Amygdala (tissue), 56 donors: ENCODE results near the gene MRPL17.

Source experiments
- DNase-seq, 56 donors: peaks; one replicate each; lab custom pipeline; 2025; lab: John Stamatoyannopoulos, UW

The MRPL17 gene

DNA sequence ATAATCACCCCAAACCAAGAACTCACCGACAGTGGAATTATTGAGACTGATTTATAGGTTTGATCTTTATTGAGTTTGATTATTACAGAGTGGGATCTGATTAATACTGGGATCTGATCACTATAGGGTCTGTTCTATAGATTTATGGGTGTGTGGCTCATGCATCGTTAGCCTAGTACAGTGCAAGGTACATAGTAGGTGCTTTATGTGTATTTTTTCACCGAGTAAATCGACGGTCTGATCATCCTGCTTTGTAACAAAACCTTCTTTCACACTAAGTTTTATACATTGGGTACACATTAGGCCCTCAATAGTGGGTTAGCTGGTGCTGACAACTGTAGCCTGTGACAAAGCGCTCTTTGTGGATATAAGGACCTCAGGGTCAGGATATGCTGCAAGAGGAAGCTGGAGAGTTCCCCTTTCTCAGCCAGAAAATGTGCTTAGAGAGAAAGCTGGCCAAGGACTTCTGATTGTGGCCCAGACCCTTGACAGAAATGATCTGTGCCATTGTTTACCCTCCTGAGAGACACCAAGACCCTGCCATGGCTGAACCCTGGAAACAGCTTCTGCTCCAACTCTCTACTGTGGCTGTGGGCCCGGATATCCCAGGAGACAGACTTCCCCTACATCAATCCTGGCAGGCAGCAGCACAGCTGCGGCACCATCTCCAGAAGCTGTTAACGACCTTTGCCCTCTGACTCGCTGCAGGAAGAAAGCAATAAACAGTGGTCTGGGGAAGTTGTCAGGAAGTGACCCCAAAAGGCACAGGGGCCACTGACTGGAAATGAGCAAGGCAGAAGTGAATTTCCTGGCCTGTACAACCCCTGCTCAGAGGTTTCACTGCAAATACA, 47.8 kb downstream of the MRPL17 start:
- DNase-seq: peak in 43 of 56 donors; percentile 8 to 84 (median 55)

GRCh38 chr11:6634534-6634933, 48.6 kb downstream of the MRPL17 start:
- no peak for DNase-seq

DNA sequence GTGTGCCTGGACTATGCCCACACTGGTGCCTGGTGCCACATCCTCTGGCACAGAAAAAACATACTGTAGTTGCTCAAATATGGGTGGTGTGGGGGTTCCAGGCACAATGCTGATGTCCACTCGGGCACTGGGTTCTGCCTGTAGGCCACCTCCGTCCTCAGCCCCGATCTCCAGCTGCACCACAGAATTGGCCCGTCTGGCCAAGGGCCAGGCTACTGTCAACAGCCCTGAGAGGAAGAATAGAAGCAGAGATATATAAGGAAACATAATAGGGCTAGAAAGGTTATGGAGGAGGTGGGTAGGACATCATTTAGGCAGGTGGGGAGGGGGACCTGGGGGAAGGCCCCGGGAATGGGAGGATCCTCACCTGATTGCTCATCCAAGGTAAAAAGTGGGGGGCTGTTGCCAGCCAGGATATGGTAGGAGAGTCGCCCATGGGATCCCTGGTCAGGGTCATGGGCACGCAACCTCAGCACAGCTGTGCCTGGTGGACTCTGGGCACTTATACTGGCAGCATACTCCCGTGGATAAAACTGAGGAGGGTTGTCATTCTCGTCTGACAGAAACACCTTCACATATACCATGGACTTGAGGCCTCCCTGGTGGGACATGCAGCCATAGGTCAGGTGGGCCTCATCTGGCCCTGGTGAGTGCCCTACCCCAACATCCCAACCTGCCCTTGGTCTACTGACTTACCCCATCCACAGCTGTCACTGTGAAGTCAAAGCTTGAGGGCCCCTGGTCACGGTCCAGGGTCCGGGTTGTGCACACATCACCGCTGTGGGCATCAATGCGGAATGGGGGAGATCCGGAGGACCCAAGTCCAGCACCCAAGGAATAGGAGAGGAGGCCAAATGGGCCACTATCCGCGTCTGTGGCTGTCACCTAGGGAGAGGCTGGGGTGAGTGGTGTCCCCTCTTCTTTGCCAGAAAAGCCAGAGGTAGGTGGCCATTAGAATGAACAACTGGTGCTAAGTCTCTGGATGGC, 49.4 kb downstream of the MRPL17 start:
- DNase-seq: no peak

DNA sequence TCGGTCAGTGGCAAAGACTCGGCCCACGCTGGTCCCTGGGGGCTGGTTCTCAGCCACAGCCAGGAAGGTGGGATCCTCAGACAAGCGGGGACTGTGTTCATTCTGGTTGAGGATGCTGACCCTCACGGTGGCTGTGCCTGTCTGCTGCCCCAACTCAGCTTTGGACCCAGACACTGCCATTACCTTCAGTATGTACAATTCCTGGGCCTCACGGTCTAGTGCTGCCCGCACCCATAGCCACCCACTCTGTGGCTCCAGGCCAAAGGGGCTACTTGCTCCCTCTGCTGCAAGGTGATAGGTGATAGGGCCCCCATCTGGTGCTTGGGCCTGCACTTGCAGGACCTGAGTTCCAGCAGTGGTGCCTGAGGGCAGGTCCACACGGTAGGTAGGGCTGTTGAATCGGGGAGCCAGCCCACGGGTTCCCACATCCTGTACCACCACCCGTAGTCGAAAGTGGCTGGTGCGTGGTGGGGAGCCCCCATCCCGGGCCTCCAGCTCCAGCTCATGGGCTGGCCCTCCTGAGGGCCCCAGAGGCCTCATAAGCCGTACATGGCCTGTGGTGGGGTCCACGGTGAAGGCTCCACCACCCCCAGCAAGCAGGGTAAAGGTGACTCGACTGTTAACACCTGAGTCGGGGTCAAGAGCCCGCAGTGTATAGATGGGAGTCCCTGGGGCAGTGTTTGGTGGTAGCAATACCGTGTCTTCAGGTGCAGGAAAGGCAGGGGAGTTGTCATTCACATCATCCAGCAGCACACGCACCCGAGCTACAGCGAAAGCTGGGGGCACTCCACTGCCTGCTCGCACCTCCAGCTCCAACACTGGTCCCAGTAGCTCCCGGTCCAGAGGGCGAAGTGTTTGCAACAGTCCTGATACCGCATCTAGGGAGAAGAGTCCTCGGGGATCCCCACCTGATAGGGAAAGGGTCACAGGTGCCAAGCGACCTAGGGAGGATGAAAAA, 50.7 kb downstream of the MRPL17 start:
- DNase-seq: no peak

- DNase-seq: no peak
Observed at GRCh38 chr11:6631361-6631890, 51.7 kb downstream of the MRPL17 start.

DNA sequence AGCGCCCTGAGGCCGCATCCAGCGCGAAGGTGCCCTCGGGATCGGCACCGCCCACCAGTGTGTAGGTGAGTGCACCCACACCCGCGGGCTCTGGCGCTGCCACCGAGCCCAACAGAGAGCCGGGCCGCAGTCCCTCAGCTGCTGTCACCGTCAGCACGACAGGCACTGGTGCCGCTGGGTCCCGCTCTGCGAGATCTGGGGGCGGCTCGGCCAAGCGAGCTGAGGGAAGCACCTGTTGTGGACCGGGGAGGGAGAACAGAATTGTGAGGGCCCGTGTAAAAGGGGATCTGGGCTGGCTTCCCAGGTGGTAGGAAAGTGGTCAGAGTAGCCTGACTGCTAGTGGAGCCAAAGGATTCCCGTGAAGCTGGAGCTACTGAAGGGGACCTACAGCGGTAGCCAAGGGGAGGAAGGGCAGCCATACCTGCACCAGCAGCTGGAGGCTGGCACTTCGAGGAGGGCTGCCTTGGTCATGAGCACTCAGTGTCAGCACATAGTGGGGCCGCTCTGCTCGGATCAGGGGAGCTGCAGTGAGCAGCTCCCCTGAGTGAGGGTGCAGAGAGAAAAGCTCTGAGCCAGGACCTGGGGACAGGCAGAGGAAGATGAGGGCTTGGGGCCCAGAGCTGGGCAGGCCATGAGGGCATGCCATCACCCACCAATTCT, 52.4 kb downstream of the MRPL17 start:
- no peak for DNase-seq
